ENCODE measurements around the gene MSMO1. TPM values are rescaled to one million over a fixed set of nuclear protein-coding genes. Genes with fewer than 3 reads are reported as not detected.

MSMO1 gene
- total and polyA plus RNA-seq, 2 donors (not counting 3 experiments of a cell fraction or from before 2014, with no cell fraction given), result 74.3 to 109 TPM

- Histone ChIP-seq H3K4me3 (replicated peaks in 1 of 3; ENCODE audit: insufficient read depth in 1 of 3, low read depth in 1 of 3, low read length in 3 of 3) (no peak overlapping the region), H3K9ac (replicated peaks; ENCODE audit: extremely low read depth, insufficient read depth, low read length) (no peak overlapping the region), H2AFZ (ENCODE audit: low read depth, low read length) (no peak overlapping the region), H3K27me3 (ENCODE audit: control insufficient read depth in 2 of 2, insufficient read depth in 2 of 2, low read length in 2 of 2) (no peaks in the 10 kb centered on the region), H3K79me2 (ENCODE audit: control insufficient read depth, insufficient read depth, low read length) (peaks cover 2% of the 10 kb centered on the region), H3K9me3 (replicated peaks; ENCODE audit: control insufficient read depth, insufficient read depth, low read length) (no peaks in the 10 kb centered on the region), H3K4me1 (ENCODE audit: control insufficient read depth, extremely low read depth, insufficient read depth, low read length) (no peaks in the 10 kb centered on the region), H3K27ac (ENCODE audit: insufficient read depth, low read depth, low read length) (no peak overlapping the region), H3K4me2 (ENCODE audit: insufficient read depth, low read length) (no peak overlapping the region), H3K36me3 (ENCODE audit: control insufficient read depth in 2 of 2, extremely low read depth in 1 of 2, insufficient read depth in 2 of 2, low read length in 2 of 2) (peaks cover 0 to 2% of the 10 kb centered on the region in 2 experiments), H3K9me1 (replicated peaks; ENCODE audit: control insufficient read depth, extremely low read depth, insufficient read depth, low read length) (no peaks in the 10 kb centered on the region), H4K20me1 (replicated peaks; ENCODE audit: control insufficient read depth, extremely low read depth, insufficient read depth, low read length) (no peaks in the 10 kb centered on the region)
- intact Hi-C loops (cut with micrococcal nuclease), result no loop called here
- dilution Hi-C loops (cut with MboI; ENCODE audit: extremely low pct_ligation_motif_present, low sequenced_read_pairs), result no loop called here
- POLR2A ChIA-PET, result no interaction called here
- no TSS peak for BruUV-seq (replicated peaks)
- no peak for DNase-seq (ENCODE audit: low read depth, low spot score)
- no peak for FAIRE-seq
- CTCF ChIA-PET, result interaction anchor here (1.4 kb wide), 1 partner anchor 12 kb away, joined by 3 read pairs; no protein-coding TSS in a partner anchor
- TF ChIP-seq EZH2 (IDR thresholded peaks at IDR 0.05; ENCODE audit: borderline replicate concordance, low read depth, low read length, severe bottlenecking) (no peak), JUN (IDR thresholded peaks at IDR 0.05; ENCODE audit: borderline replicate concordance, insufficient read depth, insufficient read length, low read depth) (no peak), POLR2AphosphoS5 (IDR thresholded peaks at IDR 0.05; ENCODE audit: insufficient read depth, low read depth, low read length) (no peak), FOS (IDR thresholded peaks at IDR 0.05; ENCODE audit: borderline replicate concordance, insufficient read depth, low read length) (no peak)
These were observed 33.4 kb upstream of the MSMO1 start for GRCh38 chr4:165293927-165294649.

- Histone ChIP-seq H3K27me3 (ENCODE audit: control insufficient read depth in 2 of 2, insufficient read depth in 2 of 2, low read length in 2 of 2) (no peaks in the 10 kb centered on the region), H3K4me1 (ENCODE audit: control insufficient read depth, extremely low read depth, insufficient read depth, low read length) (no peaks in the 10 kb centered on the region), H2AFZ (ENCODE audit: low read depth, low read length) (no peak overlapping the region), H3K36me3 (ENCODE audit: control insufficient read depth in 2 of 2, extremely low read depth in 1 of 2, insufficient read depth in 2 of 2, low read length in 2 of 2) (peaks cover 0 to 2% of the 10 kb centered on the region in 2 experiments), H3K4me2 (ENCODE audit: insufficient read depth, low read length) (no peak overlapping the region), H3K9me3 (replicated peaks; ENCODE audit: control insufficient read depth, insufficient read depth, low read length) (no peaks in the 10 kb centered on the region), H4K20me1 (replicated peaks; ENCODE audit: control insufficient read depth, extremely low read depth, insufficient read depth, low read length) (no peaks in the 10 kb centered on the region), H3K9ac (replicated peaks; ENCODE audit: extremely low read depth, insufficient read depth, low read length) (no peak overlapping the region), H3K9me1 (replicated peaks; ENCODE audit: control insufficient read depth, extremely low read depth, insufficient read depth, low read length) (no peaks in the 10 kb centered on the region), H3K27ac (ENCODE audit: insufficient read depth, low read depth, low read length) (no peak overlapping the region), H3K79me2 (ENCODE audit: control insufficient read depth, insufficient read depth, low read length) (peaks cover 2% of the 10 kb centered on the region), H3K4me3 (replicated peaks in 1 of 3; ENCODE audit: insufficient read depth in 1 of 3, low read depth in 1 of 3, low read length in 3 of 3) (no peak overlapping the region)
- CTCF ChIA-PET, result no interaction called here
- BruUV-seq (replicated peaks), result no TSS peak
- POLR2A ChIA-PET, result no interaction called here
- intact Hi-C loops (cut with micrococcal nuclease), result no loop called here
- TF ChIP-seq FOS (IDR thresholded peaks at IDR 0.05; ENCODE audit: borderline replicate concordance, insufficient read depth, low read length) (no peak), MAX (IDR thresholded peaks at IDR 0.05; ENCODE audit: insufficient read depth, insufficient read length) (no peak), MYC (IDR thresholded peaks at IDR 0.05; ENCODE audit: low read depth, low read length) (no peak)
- dilution Hi-C loops (cut with MboI; ENCODE audit: extremely low pct_ligation_motif_present, low sequenced_read_pairs), result no loop called here
- no peak for DNase-seq (ENCODE audit: low read depth, low spot score)
- FAIRE-seq, result no peak
These were observed 32.6 kb upstream of the MSMO1 start for GRCh38 chr4:165294907-165295306.

Measured in endothelial cell of umbilical vein (primary cell).